ENCODE results near the gene ATXN1. TPM values are rescaled to one million over a fixed set of nuclear protein-coding genes. Genes with fewer than 3 reads are reported as not detected.
A peak's percentile ranks its signal among the peaks of the same experiment; 100 is the strongest.

Gene ATXN1
- total and polyA plus RNA-seq, 2 experiments from 2014 or later = 14.2 to 20.1 TPM

- in situ Hi-C loops (cut with MboI) = no loop called here
- no peak overlapping the region for H2AFZ ChIP-seq
- no peaks in the 10 kb centered on the region; the same call in 1 of the 2 replicates for H4K20me1 ChIP-seq (ENCODE audit: insufficient read depth)
- TF ChIP-seq EZH2phosphoT487 (IDR thresholded peaks at IDR 0.05; ENCODE audit: insufficient read depth, low read depth) (no peak), EZH2 (IDR thresholded peaks at IDR 0.05; ENCODE audit: insufficient read depth, poor library complexity, severe bottlenecking) (no peak)
- no peak overlapping the region for H3K4me3 ChIP-seq
- H3K27ac ChIP-seq = no peak overlapping the region
- no peaks in the 10 kb centered on the region for H3K27me3 ChIP-seq (replicated peaks; ENCODE audit: insufficient read depth)
- H3K36me3 ChIP-seq (ENCODE audit: low read depth) = no peaks in the 10 kb centered on the region
- DNase-seq = no peak
- peaks cover 19% of the 10 kb centered on the region for H3K4me1 ChIP-seq (ENCODE audit: insufficient read depth)
- WGBS, 2 experiments (ENCODE audit: low coverage in 1 of 2, low lambda C conversion rate in 2 of 2, missing lambda C conversion rate in 2 of 2) = 83 to 87% methylated on average over 3 of the region's 3 CpGs
- no peaks in the 10 kb centered on the region for H3K9me3 ChIP-seq (ENCODE audit: low read depth)
- no peak overlapping the region for H3K4me2 ChIP-seq (ENCODE audit: unreplicated experiment)
- H3K9me2 ChIP-seq (ENCODE audit: insufficient read depth) = no peaks in the 10 kb centered on the region
- H3K9ac ChIP-seq = no peak overlapping the region
- peaks cover 20% of the 10 kb centered on the region for H3F3A ChIP-seq (ENCODE audit: insufficient read depth)
- peaks cover 98% of the 10 kb centered on the region for H3K79me2 ChIP-seq (ENCODE audit: insufficient read depth)
Observed at GRCh38 chr6:16718356-16718755, 42.9 kb downstream of the ATXN1 start.

DNA sequence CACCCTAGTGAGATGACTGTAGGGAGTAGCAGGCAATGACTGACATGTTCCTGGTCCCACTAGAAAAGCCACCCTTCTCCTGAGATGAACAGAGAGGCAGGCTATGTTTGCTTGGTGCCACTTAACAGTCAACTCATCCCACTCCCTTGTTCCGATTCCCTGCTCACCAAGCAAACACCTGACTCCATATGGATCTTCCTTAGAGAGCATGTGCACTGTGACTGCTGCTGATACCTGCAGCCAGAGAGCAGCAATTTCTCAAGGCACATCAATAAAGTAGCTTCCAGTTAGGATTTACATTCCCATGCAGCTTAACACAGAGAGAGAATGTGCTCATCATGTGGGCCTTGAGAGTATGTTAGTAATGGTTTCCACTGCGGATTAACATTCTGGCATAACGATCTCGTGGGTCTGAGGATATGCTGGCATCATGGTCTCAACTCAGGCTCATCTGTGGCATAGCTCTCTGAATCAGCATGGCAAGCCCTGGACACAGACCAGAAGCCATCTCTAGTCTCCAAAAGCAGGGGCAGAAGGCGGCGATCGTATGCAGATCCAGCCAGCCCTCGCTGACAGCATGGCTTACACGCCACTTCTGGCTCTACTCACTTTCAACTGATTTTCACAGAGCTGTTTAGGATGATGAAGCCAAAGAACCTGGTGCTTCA, 43.9 kb downstream of the ATXN1 start:
- in situ Hi-C loops (cut with MboI) = no loop called here

DNA sequence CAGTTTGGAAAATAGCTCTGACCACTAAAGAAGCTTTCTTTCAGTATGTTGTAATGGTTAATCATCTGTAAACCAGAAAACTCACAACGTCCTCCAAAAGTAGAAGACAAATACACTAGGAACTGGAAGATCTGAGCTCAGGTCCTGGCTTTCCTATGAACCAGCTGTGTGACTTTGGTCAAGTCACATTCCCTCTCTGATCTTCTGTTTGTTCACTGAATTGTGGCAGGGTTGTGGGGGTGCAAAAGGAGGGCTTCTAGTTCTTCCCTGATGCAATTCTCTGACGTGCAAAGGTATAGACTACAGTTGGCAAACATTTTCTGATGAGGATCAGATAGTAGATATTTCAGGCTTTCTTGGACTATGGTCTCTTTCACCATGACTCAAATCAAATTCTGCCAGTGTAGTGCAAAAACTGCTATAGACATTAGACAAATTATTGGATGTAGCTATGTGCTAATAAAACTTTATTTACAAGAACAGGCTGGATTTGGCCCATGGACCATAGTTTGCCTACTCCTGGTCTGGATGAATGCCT, 44.9 kb downstream of the ATXN1 start:
- H3K9me3 ChIP-seq (ENCODE audit: low read depth) = no peaks in the 10 kb centered on the region
- peaks cover 90% of the 10 kb centered on the region for H3K79me2 ChIP-seq (ENCODE audit: insufficient read depth)
- DNase-seq = no peak
- no peaks in the 10 kb centered on the region; the same call in 1 of the 2 replicates for H4K20me1 ChIP-seq (ENCODE audit: insufficient read depth)
- no peaks in the 10 kb centered on the region for H3K9me2 ChIP-seq (ENCODE audit: insufficient read depth)
- H3K4me3 ChIP-seq = no peak overlapping the region
- WGBS, 2 experiments (ENCODE audit: low coverage in 1 of 2, low lambda C conversion rate in 2 of 2, missing lambda C conversion rate in 2 of 2) = 67 to 71% methylated on average over 2 of the region's 2 CpGs
- H3K27ac ChIP-seq = no peak overlapping the region
- H3K4me1 ChIP-seq (ENCODE audit: insufficient read depth) = peaks cover 24% of the 10 kb centered on the region
- in situ Hi-C loops (cut with MboI) = no loop called here
- H3K9ac ChIP-seq = no peak overlapping the region
- TF ChIP-seq EZH2 (IDR thresholded peaks at IDR 0.05; ENCODE audit: insufficient read depth, poor library complexity, severe bottlenecking) (no peak), EZH2phosphoT487 (IDR thresholded peaks at IDR 0.05; ENCODE audit: insufficient read depth, low read depth) (no peak)
- no peaks in the 10 kb centered on the region for H3K27me3 ChIP-seq (replicated peaks; ENCODE audit: insufficient read depth)
- no peak overlapping the region for H2AFZ ChIP-seq
- no peaks in the 10 kb centered on the region for H3K36me3 ChIP-seq (ENCODE audit: low read depth)
- H3F3A ChIP-seq (ENCODE audit: insufficient read depth) = peaks cover 28% of the 10 kb centered on the region
- no peak overlapping the region for H3K4me2 ChIP-seq (ENCODE audit: unreplicated experiment)

More for the DNA sequence above, 43.9 kb downstream of the ATXN1 start:
- Histone ChIP-seq H3K9ac (no peak overlapping the region), H3K79me2 (ENCODE audit: insufficient read depth) (peaks cover 90% of the 10 kb centered on the region), H4K20me1 (ENCODE audit: insufficient read depth) (no peaks in the 10 kb centered on the region; the same call in 1 of the 2 replicates), H3K27ac (no peak overlapping the region), H3F3A (ENCODE audit: insufficient read depth) (peaks cover 20% of the 10 kb centered on the region), H3K4me3 (no peak overlapping the region), H2AFZ (no peak overlapping the region), H3K27me3 (replicated peaks; ENCODE audit: insufficient read depth) (no peaks in the 10 kb centered on the region), H3K4me1 (ENCODE audit: insufficient read depth) (peaks cover 16% of the 10 kb centered on the region), H3K9me3 (ENCODE audit: low read depth) (no peaks in the 10 kb centered on the region), H3K4me2 (ENCODE audit: unreplicated experiment) (no peak overlapping the region), H3K9me2 (ENCODE audit: insufficient read depth) (no peaks in the 10 kb centered on the region), H3K36me3 (ENCODE audit: low read depth) (no peaks in the 10 kb centered on the region)
- 92 to 96% methylated on average over 9 of the region's 9 CpGs for WGBS, 2 experiments (ENCODE audit: low coverage in 1 of 2, low lambda C conversion rate in 2 of 2, missing lambda C conversion rate in 2 of 2)
- no peak for DNase-seq
- TF ChIP-seq EZH2phosphoT487 (IDR thresholded peaks at IDR 0.05; ENCODE audit: insufficient read depth, low read depth) = no peak
- TF ChIP-seq EZH2 (IDR thresholded peaks at IDR 0.05; ENCODE audit: insufficient read depth, poor library complexity, severe bottlenecking) = no peak

GRCh38 chr6:16713597-16713996, 47.7 kb downstream of the ATXN1 start:
- no peak for DNase-seq

More at GRCh38 chr6:16713597-16713996, 47.7 kb downstream of the ATXN1 start:
- H3K36me3 ChIP-seq (ENCODE audit: low read depth) = no peaks in the 10 kb centered on the region
- peak overlapping the region; percentile 76 for H3K9ac ChIP-seq
- H3K27ac ChIP-seq = peak overlapping the region; percentile 92
- H3K79me2 ChIP-seq (ENCODE audit: insufficient read depth) = peaks cover 89% of the 10 kb centered on the region
- no peaks in the 10 kb centered on the region; the same call in 1 of the 2 replicates for H4K20me1 ChIP-seq (ENCODE audit: insufficient read depth)
- peak overlapping the region; percentile 62 for H3K4me3 ChIP-seq
- peaks cover 24% of the 10 kb centered on the region for H3K4me1 ChIP-seq (ENCODE audit: insufficient read depth)
- WGBS, 2 experiments (ENCODE audit: low coverage in 1 of 2, low lambda C conversion rate in 2 of 2, missing lambda C conversion rate in 2 of 2) = 97 to 98% methylated on average over 9 of the region's 9 CpGs
- no peak for TF ChIP-seq EZH2 (IDR thresholded peaks at IDR 0.05; ENCODE audit: insufficient read depth, poor library complexity, severe bottlenecking)
- no peak for TF ChIP-seq EZH2phosphoT487 (IDR thresholded peaks at IDR 0.05; ENCODE audit: insufficient read depth, low read depth)
- peaks cover 40% of the 10 kb centered on the region for H3F3A ChIP-seq (ENCODE audit: insufficient read depth)
- in situ Hi-C loops (cut with MboI) = no loop called here
- no peaks in the 10 kb centered on the region for H3K27me3 ChIP-seq (replicated peaks; ENCODE audit: insufficient read depth)
- peak overlapping the region; percentile 85 for H3K4me2 ChIP-seq (ENCODE audit: unreplicated experiment)
- H3K9me3 ChIP-seq (ENCODE audit: low read depth) = no peaks in the 10 kb centered on the region
- H2AFZ ChIP-seq = peak overlapping the region; percentile 61; the same call in 1 of the 2 replicates
- no peaks in the 10 kb centered on the region for H3K9me2 ChIP-seq (ENCODE audit: insufficient read depth)

All from GM23248 (cell line).